ENCODE data around the gene LAMC2.

DNA sequence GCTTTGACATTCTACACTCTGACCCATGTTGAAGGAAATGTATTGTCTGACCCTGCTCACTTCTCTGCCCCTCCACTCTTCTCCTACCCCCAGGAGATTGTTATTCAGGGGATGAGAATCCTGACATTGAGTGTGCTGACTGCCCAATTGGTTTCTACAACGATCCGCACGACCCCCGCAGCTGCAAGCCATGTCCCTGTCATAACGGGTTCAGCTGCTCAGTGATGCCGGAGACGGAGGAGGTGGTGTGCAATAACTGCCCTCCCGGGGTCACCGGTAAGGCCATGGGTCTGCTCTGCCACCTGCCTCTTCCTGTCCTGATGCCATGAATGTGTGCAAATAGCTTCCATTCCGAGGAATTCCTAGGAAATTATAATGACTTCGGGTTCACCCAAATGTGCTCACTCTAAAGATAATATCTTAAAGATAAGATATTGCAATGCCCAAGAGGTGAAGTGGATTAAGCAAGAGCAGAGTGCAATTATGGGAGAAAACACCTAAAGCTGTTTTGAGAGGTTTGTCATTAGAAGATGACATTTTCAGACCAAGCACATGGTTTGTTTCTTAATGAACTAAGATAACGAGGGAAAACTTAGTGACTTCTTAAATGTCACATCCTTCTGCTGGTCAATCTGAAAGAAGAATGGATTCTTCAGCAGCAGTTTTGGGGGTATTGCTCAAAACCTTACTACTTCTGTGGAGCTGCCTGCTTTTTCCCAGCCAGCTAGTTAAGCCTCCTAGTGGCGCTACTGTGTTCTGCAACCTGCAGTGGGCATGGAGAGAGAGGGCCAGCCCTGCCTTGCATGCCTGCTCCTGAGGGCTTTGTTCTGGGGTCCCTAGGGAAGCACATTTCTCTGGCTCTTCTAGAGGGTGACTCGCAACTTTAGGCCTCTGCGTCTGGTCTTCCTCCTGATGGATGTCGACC lies 41.6 kb downstream of the LAMC2 start:
- TF ChIP-seq, protein P1, sequence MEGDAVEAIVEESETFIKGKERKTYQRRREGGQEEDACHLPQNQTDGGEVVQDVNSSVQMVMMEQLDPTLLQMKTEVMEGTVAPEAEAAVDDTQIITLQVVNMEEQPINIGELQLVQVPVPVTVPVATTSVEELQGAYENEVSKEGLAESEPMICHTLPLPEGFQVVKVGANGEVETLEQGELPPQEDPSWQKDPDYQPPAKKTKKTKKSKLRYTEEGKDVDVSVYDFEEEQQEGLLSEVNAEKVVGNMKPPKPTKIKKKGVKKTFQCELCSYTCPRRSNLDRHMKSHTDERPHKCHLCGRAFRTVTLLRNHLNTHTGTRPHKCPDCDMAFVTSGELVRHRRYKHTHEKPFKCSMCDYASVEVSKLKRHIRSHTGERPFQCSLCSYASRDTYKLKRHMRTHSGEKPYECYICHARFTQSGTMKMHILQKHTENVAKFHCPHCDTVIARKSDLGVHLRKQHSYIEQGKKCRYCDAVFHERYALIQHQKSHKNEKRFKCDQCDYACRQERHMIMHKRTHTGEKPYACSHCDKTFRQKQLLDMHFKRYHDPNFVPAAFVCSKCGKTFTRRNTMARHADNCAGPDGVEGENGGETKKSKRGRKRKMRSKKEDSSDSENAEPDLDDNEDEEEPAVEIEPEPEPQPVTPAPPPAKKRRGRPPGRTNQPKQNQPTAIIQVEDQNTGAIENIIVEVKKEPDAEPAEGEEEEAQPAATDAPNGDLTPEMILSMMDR (IDR thresholded peaks at IDR 0.05), result peak; percentile 28 to 75
- TF ChIP-seq POLR2A (IDR thresholded peaks at IDR 0.05), result no peak
